CD14-positive monocyte (primary cell): Measurements from ENCODE around the gene JPH2. TPM values are rescaled to one million over a fixed set of nuclear protein-coding genes. Genes with fewer than 3 reads are reported as not detected.

Experiments used
- DNase-seq, 3 donors: peaks; one replicate each; pipeline ENCODE4 v3.0.0-alpha.2; 2011 to 2022
- H2AFZ ChIP-seq: 2 replicates; pipeline ENCODE4 v1.6.0; 2012; ENCODE audit warnings: mild to moderate bottlenecking, low read depth, low read length, inconsistent platforms; ENCODE audit not compliant: insufficient read depth, poor library complexity, severe bottlenecking
- H3K27ac ChIP-seq, 2 donors: 1 replicate in 1 of 2; 2 replicates in 1 of 2; pipeline ENCODE4 v1.5.1; 2012 to 2013; ENCODE audit warnings: low read length in 2 of 2, control low read depth in 1 of 2, inconsistent platforms in 1 of 2, low read depth in 1 of 2, mild to moderate bottlenecking in 1 of 2
- H3K27me3 ChIP-seq, 2 donors: one replicate each; pipeline versions ENCODE4 v1.6.0 to v1.6.1; 2011 to 2013; ENCODE audit warnings: low read length in 2 of 2; ENCODE audit not compliant: control insufficient read depth in 2 of 2, insufficient read depth in 2 of 2
- H3K36me3 ChIP-seq, 2 donors: replicated peaks in 1 of 2; 1 replicate in 1 of 2; 2 replicates in 1 of 2; pipeline versions ENCODE4 v1.5.1 to v1.6.1; 2012 to 2013; ENCODE audit warnings: low read length in 2 of 2, control low read depth in 1 of 2, inconsistent platforms in 1 of 2, mild to moderate bottlenecking in 1 of 2; ENCODE audit not compliant: insufficient read depth in 2 of 2, control insufficient read depth in 1 of 2
- H3K4me1 ChIP-seq, 2 donors: 1 replicate in 1 of 2; 2 replicates in 1 of 2; pipeline versions ENCODE4 v1.5.1 to v1.6.1; 2012 to 2013; ENCODE audit warnings: low read length in 2 of 2, control low read depth in 1 of 2, inconsistent platforms in 1 of 2, mild to moderate bottlenecking in 1 of 2, moderate library complexity in 1 of 2; ENCODE audit not compliant: insufficient read depth in 2 of 2, control insufficient read depth in 1 of 2
- H3K4me2 ChIP-seq: replicated peaks from 2 replicates; pipeline ENCODE3; 2012; ENCODE audit warnings: low read length, moderate library complexity, mild to moderate bottlenecking; ENCODE audit not compliant: poor library complexity, severe bottlenecking; ENCODE audit errors: extremely low read depth
- H3K4me3 ChIP-seq, 3 experiments: fragments of 200-600 bp in 1 of 3; sonication (generic) in 1 of 3; replicated peaks in 1 of 3; 1 replicate in 2 of 3; 2 replicates in 1 of 3; pipeline ENCODE4 v1.5.1; 2011 to 2013; ENCODE audit warnings: low read length in 3 of 3, mild to moderate bottlenecking in 3 of 3, control low read depth in 2 of 3, low read depth in 2 of 3, inconsistent platforms in 1 of 3, moderate library complexity in 1 of 3
- H3K79me2 ChIP-seq: 2 replicates; pipeline ENCODE4 v1.6.0; 2012; ENCODE audit warnings: mild to moderate bottlenecking, control low read depth, inconsistent platforms, low read length, moderate library complexity; ENCODE audit not compliant: insufficient read depth
- H3K9ac ChIP-seq: 2 replicates; pipeline ENCODE4 v1.6.0; 2017; ENCODE audit warnings: low read length, mild to moderate bottlenecking; ENCODE audit not compliant: insufficient read depth, poor library complexity, severe bottlenecking
- H3K9me3 ChIP-seq, 2 donors: replicated peaks in 1 of 2; 1 replicate in 1 of 2; 2 replicates in 1 of 2; pipeline versions ENCODE4 v1.5.1 to v1.6.1; 2012 to 2013; ENCODE audit warnings: low read length in 2 of 2, control low read depth in 1 of 2; ENCODE audit not compliant: control insufficient read depth in 1 of 2, insufficient read depth in 1 of 2
- H4K20me1 ChIP-seq: 2 replicates; pipeline ENCODE4 v1.6.0; 2012; ENCODE audit warnings: mild to moderate bottlenecking, low read length, control low read depth, moderate library complexity; ENCODE audit not compliant: insufficient read depth
- H3K27ac Mint-ChIP-seq, 7 donors: one replicate each; pipeline ENCODE4 v1.8.0; 2020; ENCODE audit warnings: mild to moderate bottlenecking in 7 of 7, mixed read lengths in 7 of 7, moderate library complexity in 6 of 7, inconsistent platforms in 2 of 7
- H3K27me3 Mint-ChIP-seq, 3 donors: one replicate each; pipeline ENCODE4 v1.8.0; 2021 to 2022; ENCODE audit warnings: low read depth in 3 of 3, mild to moderate bottlenecking in 3 of 3, mixed read lengths in 3 of 3, moderate library complexity in 3 of 3, inconsistent platforms in 1 of 3
- H3K36me3 Mint-ChIP-seq, 2 donors: one replicate each; pipeline ENCODE4 v1.8.0; 2020; ENCODE audit warnings: mixed read lengths in 2 of 2, inconsistent platforms in 1 of 2, mild to moderate bottlenecking in 1 of 2
- H3K4me1 Mint-ChIP-seq: one replicate; pipeline ENCODE4 v1.8.0; 2020; ENCODE audit warnings: mild to moderate bottlenecking, mixed read lengths
- H3K4me3 Mint-ChIP-seq, 2 donors: one replicate each; pipeline ENCODE4 v1.8.0; 2020; ENCODE audit warnings: mild to moderate bottlenecking in 2 of 2, mixed read lengths in 2 of 2, moderate library complexity in 1 of 2
- H3K9me3 Mint-ChIP-seq, 7 donors: one replicate each; pipeline ENCODE4 v1.8.0; 2020 to 2022; ENCODE audit warnings: mixed read lengths in 7 of 7, mild to moderate bottlenecking in 6 of 7, moderate library complexity in 6 of 7, inconsistent platforms in 2 of 7
- CTCF ChIP-seq: fragments of 200-600 bp; IDR thresholded peaks from one replicate; pipeline ENCODE4 v1.8.0; 2022; ENCODE audit warnings: antibody characterized with exemption, mild to moderate bottlenecking
- WGBS: methylation state at CpG from one replicate; pipeline ENCODE4 v1.1.5; 2013; ENCODE audit warnings: missing lambda C conversion rate; ENCODE audit not compliant: insufficient coverage; 5-methylcytosine and 5-hydroxymethylcytosine counted together
- intact Hi-C, 2 donors: fragments of 100-400 bp; cut with micrococcal nuclease; formaldehyde crosslinking; loops; one replicate each; pipeline versions ENCODE4 v1.15.0 to v1.15.1; 2023
- polyA plus RNA-seq, 3 donors: library from polyadenylated mRNA; depleted of rRNA in 1 of 3; unstranded in 2 of 3; stranded (reverse) in 1 of 3; fragments of 300-500 nt in 2 of 3; fragments of >200 nt in 1 of 3; fragmentation: Illumina TruSeq in 2 of 3; gene quantifications; 1 replicate in 2 of 3; 2 replicates in 1 of 3; pipeline ENCODE4 v1.2.3, GENCODE V29; 2012 to 2021

JPH2 gene
- polyA plus RNA-seq, 3 donors = not detected

DNA sequence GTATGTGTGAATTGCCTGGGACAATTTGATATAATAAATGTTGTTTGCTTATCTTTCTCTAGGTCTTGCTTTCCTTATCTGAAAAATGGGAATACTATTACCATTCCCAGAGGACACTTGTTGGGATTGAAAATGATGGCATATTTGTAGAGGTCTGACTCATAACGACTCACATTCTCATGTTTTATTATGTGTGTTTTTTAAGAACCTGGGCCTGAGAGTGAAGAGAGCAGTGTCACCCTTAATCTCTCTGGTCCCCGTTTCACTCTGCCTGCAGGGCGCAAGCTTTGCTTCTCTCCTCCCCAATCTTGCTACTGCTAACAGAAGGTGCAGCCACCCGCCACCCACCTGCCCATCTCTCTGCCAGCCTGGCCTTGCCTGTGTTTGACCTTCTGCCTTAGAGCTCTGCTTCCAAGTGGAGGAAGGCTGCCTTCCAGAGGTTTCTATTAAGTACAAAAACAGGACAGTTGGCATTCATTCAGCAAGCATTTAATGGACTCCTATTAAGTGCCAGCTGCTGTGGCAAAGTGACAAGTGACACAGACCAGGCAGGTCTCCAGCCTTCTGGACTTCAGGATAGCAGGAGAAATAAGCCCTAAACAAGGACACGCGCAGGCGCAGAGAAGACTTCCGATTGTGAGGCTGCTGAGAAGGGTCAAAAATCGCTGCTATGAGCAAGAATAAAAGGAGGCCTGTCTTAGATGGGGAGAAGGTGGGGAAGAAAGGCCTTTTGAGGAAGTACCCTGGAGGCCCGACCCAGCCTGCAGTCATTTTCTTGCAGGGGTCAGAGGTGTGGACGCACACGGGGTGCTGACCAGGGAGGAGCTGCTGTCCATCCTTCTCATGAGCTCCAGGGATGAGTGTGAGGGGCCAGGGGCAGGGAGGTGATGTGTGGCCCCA lies 112.5 kb downstream of the JPH2 start:
- H3K27ac Mint-ChIP-seq = peak overlapping the region in 6 of 7 donors; percentile 2 to 94 (median 84)
- peak overlapping the region; percentile 16 to 66 for H3K4me3 Mint-ChIP-seq
- peaks cover 59% of the 10 kb centered on the region for H3K4me1 Mint-ChIP-seq
- Histone ChIP-seq H3K27me3 (no peaks in the 10 kb centered on the region), H3K4me1 (peaks cover 63 to 71% of the 10 kb centered on the region in 2 donors), H3K9me3 (no peaks in the 10 kb centered on the region), H4K20me1 (no peaks in the 10 kb centered on the region), H3K4me3 (peak overlapping the region in 1 of 3 experiments; percentile 23), H3K4me2 (peak overlapping the region; percentile 48), H3K9ac (no peak overlapping the region), H2AFZ (peak overlapping the region; percentile 27), H3K27ac (peak overlapping the region; percentile 38 to 78), H3K79me2 (no peaks in the 10 kb centered on the region), H3K36me3 (no peaks in the 10 kb centered on the region)
- peaks cover 0 to 3% (median 0%) of the 10 kb centered on the region in 7 donors for H3K9me3 Mint-ChIP-seq
- peak; percentile 30 to 52 (median 38) for DNase-seq
- H3K27me3 Mint-ChIP-seq = peaks cover 2 to 12% (median 6%) of the 10 kb centered on the region in 3 donors
- WGBS = 83% methylated on average over 7 of the region's 12 CpGs
- TF ChIP-seq CTCF = no peak
- intact Hi-C loops = loop anchor here in 1 of 2 donors (10.0 kb wide), 1 partner anchor 140 kb away; no protein-coding TSS in a partner anchor
- H3K36me3 Mint-ChIP-seq = no peaks in the 10 kb centered on the region

DNA sequence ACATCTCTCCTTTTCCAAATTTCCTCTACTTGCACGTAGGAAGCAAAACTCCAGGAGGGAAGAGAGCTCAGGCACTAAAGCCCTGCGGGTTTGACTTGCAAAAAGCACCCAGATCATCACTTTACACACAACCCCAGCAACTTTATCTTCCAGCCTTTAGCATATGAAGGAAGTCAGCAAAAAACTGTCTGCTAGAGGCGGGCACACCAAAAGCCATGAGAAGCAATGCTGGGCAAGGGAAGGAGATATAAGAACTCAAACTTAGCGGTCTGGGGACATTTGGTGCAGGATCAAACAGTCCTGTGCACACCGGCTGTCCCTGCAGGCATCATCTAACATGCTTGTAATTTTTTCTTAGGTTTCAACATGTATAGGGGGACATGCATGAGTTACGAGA lies 113.3 kb downstream of the JPH2 start:
- H4K20me1 ChIP-seq = no peaks in the 10 kb centered on the region
- H3K9ac ChIP-seq = no peak overlapping the region
- peak overlapping the region in 1 of 7 donors; percentile 33 for H3K27ac Mint-ChIP-seq
- TF ChIP-seq CTCF = no peak
- no peak overlapping the region for H3K27ac ChIP-seq
- peaks cover 68% of the 10 kb centered on the region for H3K4me1 Mint-ChIP-seq
- H3K4me3 Mint-ChIP-seq = no peak overlapping the region
- no peaks in the 10 kb centered on the region for H3K27me3 ChIP-seq
- H3K79me2 ChIP-seq = no peaks in the 10 kb centered on the region
- H2AFZ ChIP-seq = no peak overlapping the region
- peaks cover 71 to 79% of the 10 kb centered on the region in 2 donors for H3K4me1 ChIP-seq
- DNase-seq = no peak
- WGBS = 86% methylated on average over 4 of the region's 6 CpGs
- no peaks in the 10 kb centered on the region for H3K36me3 Mint-ChIP-seq
- H3K9me3 Mint-ChIP-seq = peaks cover 0 to 3% (median 0%) of the 10 kb centered on the region in 7 donors
- no peaks in the 10 kb centered on the region for H3K36me3 ChIP-seq
- H3K9me3 ChIP-seq = no peaks in the 10 kb centered on the region
- intact Hi-C loops = loop anchor here in 1 of 2 donors (10.0 kb wide), 1 partner anchor 139 kb away; no protein-coding TSS in a partner anchor
- H3K4me2 ChIP-seq = no peak overlapping the region
- H3K27me3 Mint-ChIP-seq = peaks cover 2 to 12% (median 6%) of the 10 kb centered on the region in 3 donors
- H3K4me3 ChIP-seq = no peak overlapping the region
